Right lobe of liver (tissue), 4 donors: ENCODE data around the gene CNTN5.

Experiments used
- POLR2A ChIP-seq: fragments of 450-650 bp; IDR thresholded peaks from one replicate; pipeline ENCODE4 v1.6.1; 2017; ENCODE audit warnings: antibody characterized with exemption, mild to moderate bottlenecking
- TF ChIP-seq, protein P1 (sequence below), 4 donors: fragments of 200-600 bp in 3 of 4; fragments of 450-650 bp in 1 of 4; IDR thresholded peaks; one replicate each; pipeline versions ENCODE4 v1.5.1 to v1.8.0; 2016 to 2022; ENCODE audit warnings: antibody characterized with exemption in 4 of 4, mild to moderate bottlenecking in 2 of 4
- donor health status: DM: no; HTN: no; CAD: no.
- donor health status: DM: no; HTN: no; CAD: no.
- donor health status: DM: no; HTN: yes; CAD: no.

DNA sequence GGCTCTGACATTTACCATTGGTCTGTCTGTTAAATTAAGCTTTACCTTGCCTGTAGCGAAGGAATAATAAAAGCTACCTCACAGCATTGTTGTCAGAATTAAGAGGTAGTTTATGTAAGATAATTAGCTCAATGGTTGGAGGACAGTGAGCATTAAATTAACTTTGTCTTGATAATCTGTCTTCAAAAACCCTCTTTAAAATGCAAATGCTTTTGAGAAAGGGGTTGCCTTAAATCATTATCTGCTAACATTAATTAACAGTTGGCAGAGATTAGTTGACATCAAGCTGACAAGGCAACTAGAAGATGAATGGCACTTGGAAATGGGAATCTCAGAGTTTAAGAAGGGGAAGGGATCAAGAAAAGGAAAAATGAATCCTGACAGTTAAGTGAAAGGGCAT lies 905.2 kb downstream of the CNTN5 start:
- TF ChIP-seq, protein P1, sequence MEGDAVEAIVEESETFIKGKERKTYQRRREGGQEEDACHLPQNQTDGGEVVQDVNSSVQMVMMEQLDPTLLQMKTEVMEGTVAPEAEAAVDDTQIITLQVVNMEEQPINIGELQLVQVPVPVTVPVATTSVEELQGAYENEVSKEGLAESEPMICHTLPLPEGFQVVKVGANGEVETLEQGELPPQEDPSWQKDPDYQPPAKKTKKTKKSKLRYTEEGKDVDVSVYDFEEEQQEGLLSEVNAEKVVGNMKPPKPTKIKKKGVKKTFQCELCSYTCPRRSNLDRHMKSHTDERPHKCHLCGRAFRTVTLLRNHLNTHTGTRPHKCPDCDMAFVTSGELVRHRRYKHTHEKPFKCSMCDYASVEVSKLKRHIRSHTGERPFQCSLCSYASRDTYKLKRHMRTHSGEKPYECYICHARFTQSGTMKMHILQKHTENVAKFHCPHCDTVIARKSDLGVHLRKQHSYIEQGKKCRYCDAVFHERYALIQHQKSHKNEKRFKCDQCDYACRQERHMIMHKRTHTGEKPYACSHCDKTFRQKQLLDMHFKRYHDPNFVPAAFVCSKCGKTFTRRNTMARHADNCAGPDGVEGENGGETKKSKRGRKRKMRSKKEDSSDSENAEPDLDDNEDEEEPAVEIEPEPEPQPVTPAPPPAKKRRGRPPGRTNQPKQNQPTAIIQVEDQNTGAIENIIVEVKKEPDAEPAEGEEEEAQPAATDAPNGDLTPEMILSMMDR (IDR thresholded peaks at IDR 0.05), result no peak
- TF ChIP-seq POLR2A, result no peak
